K562 (cell line): ENCODE data around the gene DDR1.

Experiments
- CBX1 ChIP-seq: sonication (generic); IDR thresholded peaks from 2 replicates; pipeline ENCODE4 v1.6.1; 2016; ENCODE audit warnings: antibody characterized with exemption, low read depth, mild to moderate bottlenecking
- CEBPB ChIP-seq: fragments of 450-650 bp; IDR thresholded peaks from 2 replicates; pipeline ENCODE4 v1.6.1; 2016; ENCODE audit warnings: missing genetic modification characterization, missing compliant biosample characterization
- MECOM ChIP-seq: fragments of 250-450 bp; sonication (Bioruptor Pico); IDR thresholded peaks from 2 replicates; pipeline ENCODE4 v1.8.0; 2022; ENCODE audit warnings: inconsistent platforms
- TF ChIP-seq, protein P1 (sequence below): fragments of 450-650 bp; IDR thresholded peaks from 2 replicates; pipeline ENCODE4 v1.6.1; 2018; ENCODE audit not compliant: partially characterized antibody
- TF ChIP-seq, protein P2 (sequence below): sonication (generic); formaldehyde crosslinking; IDR thresholded peaks from 2 replicates; pipeline ENCODE4 v1.5.0; 2020; ENCODE audit warnings: missing genetic modification reagents

DNA sequence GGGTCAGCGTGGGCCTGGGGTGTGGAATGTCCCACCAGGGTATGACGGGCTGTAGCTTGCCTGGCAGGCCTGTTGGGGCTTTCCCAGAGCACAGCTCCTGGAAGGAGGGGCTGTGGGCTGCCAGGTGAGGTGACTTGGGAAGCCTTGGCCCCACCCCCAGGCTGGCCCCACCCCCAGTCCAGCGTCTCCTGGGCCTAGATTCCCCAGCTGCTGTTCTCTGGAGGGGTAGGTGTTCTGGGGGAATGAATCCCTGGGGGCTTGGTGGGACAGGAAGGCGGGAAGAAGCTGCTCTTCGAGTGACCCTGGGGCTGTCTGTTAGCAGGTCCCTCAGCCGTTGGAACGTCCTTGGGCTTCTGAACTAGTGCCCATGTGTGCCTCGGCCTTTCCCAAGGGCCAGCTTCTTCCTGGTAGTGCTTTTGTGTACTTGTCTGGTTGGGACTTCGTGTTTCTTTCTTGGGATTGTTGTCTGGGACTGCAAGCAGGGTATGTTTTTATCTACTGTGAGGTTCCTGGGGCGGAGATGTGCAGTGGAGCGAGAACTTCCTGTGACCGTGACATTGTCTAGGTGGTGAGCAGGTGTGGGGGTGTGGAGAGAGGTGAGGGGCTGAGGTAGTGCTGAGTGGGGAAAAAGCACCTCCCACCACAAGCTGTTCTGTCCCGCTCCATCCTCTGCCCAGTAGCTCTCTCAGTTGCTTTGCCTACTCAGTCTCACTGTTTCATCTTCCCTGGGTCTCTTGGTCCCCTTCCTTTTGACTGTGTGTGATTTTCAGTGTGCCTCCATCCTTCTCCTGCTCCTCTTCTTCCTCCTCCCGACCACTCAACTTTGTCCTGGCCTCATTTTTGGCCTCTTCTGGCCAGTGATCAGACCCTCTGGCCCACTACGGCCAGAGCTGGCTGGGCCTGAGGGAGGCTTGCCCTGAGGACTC is 1.3 kb upstream of the DDR1 start:
- TF ChIP-seq MECOM (CRISPR knock-in tag) (no peak), CEBPB (tag) (no peak), CBX1 (no peak)
- TF ChIP-seq, protein P1, sequence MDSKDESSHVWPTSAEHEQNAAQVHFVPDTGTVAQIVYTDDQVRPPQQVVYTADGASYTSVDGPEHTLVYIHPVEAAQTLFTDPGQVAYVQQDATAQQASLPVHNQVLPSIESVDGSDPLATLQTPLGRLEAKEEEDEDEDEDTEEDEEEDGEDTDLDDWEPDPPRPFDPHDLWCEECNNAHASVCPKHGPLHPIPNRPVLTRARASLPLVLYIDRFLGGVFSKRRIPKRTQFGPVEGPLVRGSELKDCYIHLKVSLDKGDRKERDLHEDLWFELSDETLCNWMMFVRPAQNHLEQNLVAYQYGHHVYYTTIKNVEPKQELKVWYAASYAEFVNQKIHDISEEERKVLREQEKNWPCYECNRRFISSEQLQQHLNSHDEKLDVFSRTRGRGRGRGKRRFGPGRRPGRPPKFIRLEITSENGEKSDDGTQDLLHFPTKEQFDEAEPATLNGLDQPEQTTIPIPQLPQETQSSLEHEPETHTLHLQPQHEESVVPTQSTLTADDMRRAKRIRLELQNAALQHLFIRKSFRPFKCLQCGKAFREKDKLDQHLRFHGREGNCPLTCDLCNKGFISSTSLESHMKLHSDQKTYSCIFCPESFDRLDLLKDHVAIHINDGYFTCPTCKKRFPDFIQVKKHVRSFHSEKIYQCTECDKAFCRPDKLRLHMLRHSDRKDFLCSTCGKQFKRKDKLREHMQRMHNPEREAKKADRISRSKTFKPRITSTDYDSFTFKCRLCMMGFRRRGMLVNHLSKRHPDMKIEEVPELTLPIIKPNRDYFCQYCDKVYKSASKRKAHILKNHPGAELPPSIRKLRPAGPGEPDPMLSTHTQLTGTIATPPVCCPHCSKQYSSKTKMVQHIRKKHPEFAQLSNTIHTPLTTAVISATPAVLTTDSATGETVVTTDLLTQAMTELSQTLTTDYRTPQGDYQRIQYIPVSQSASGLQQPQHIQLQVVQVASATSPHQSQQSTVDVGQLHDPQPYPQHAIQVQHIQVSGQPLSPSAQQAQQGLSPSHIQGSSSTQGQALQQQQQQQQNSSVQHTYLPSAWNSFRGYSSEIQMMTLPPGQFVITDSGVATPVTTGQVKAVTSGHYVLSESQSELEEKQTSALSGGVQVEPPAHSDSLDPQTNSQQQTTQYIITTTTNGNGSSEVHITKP = no peak
- TF ChIP-seq, protein P2, sequence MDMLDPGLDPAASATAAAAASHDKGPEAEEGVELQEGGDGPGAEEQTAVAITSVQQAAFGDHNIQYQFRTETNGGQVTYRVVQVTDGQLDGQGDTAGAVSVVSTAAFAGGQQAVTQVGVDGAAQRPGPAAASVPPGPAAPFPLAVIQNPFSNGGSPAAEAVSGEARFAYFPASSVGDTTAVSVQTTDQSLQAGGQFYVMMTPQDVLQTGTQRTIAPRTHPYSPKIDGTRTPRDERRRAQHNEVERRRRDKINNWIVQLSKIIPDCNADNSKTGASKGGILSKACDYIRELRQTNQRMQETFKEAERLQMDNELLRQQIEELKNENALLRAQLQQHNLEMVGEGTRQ (CRISPR knock-in tag) = no peak
